Activated CD8-positive, alpha-beta T cell treated with anti-CD3 and anti-CD28 coated beads, Interleukin-2, amount 10 ng/mL, durations not matched to agents 7 days and 5 days (primary cell): ENCODE measurements around the gene ENTPD2. TPM values are rescaled to one million over a fixed set of nuclear protein-coding genes. Genes with fewer than 3 reads are reported as not detected.
"Not testable (repeated sequence)": the region's sequence is repeated elsewhere in the genome, so short reads cannot be mapped to it uniquely, and the experiment has no call there.

ENCODE experiments used
- ATAC-seq: fragments of 150-1000 bp; cut with Tn5 transposase; one replicate; pipeline ENCODE4 v1.10.0; 2021; ENCODE audit warnings: moderate library complexity
- CTCF ChIA-PET: fragments of 350-600 bp; sonication (Branson Sonifier 250); formaldehyde crosslinking; loops from one replicate; lab custom pipeline; 2021; ENCODE audit warnings: antibody characterized with exemption; lab: Charles Lee
- POLR2A ChIA-PET: fragments of 350-600 bp; sonication (Branson Sonifier 250); formaldehyde crosslinking; loops from one replicate; lab custom pipeline; 2021; ENCODE audit warnings: antibody characterized with exemption; lab: Charles Lee
- DNase-seq: peaks from one replicate; pipeline ENCODE4 v3.0.0-alpha.2; 2020
- H3K27ac Mint-ChIP-seq: one replicate; pipeline ENCODE4 v1.8.0; 2021; ENCODE audit warnings: mild to moderate bottlenecking, mixed read lengths
- H3K27me3 Mint-ChIP-seq: one replicate; pipeline ENCODE4 v1.8.0; 2021; ENCODE audit warnings: low read depth, mixed read lengths
- H3K36me3 Mint-ChIP-seq: one replicate; pipeline ENCODE4 v1.8.0; 2021; ENCODE audit warnings: low read depth, mixed read lengths
- H3K4me1 Mint-ChIP-seq: one replicate; pipeline ENCODE4 v1.8.0; 2021; ENCODE audit warnings: low read depth, mixed read lengths
- H3K4me3 Mint-ChIP-seq: one replicate; pipeline ENCODE4 v1.8.0; 2021; ENCODE audit warnings: mild to moderate bottlenecking, mixed read lengths
- H3K9me3 Mint-ChIP-seq: one replicate; pipeline ENCODE4 v1.8.0; 2022; ENCODE audit warnings: mixed read lengths; ENCODE audit not compliant: insufficient read depth
- total RNA-seq, 2 experiments: library from RNA; stranded (reverse); gene quantifications; one replicate each; pipeline ENCODE4 v1.2.3, GENCODE V29; 2021

ENTPD2 gene
- total RNA-seq, 2 experiments from 2014 or later: 0.34 TPM; not detected in 1

- DNase-seq: no peak
- POLR2A ChIA-PET: no interaction called here
- peaks cover 10% of the 10 kb centered on the region for H3K36me3 Mint-ChIP-seq
These were observed 9.6 kb upstream of the ENTPD2 start for GRCh38 chr9:137063311-137064026.

GRCh38 chr9:137062798-137063197 is 8.9 kb upstream of the ENTPD2 start:
- H3K4me1 Mint-ChIP-seq, DNase-seq, H3K9me3 Mint-ChIP-seq, H3K4me3 Mint-ChIP-seq, POLR2A ChIA-PET, H3K27ac Mint-ChIP-seq, H3K36me3 Mint-ChIP-seq, H3K27me3 Mint-ChIP-seq, ATAC-seq: not testable (repeated sequence)
- CTCF ChIA-PET: interaction anchor here (2.0 to 2.2 kb wide), 2 partner anchors 16 to 37 kb away, joined by 5 to 18 read pairs; partner anchors contain the start of gene NPDC1

More at GRCh38 chr9:137063311-137064026, 9.6 kb upstream of the ENTPD2 start:
- H3K27ac Mint-ChIP-seq: no peak overlapping the region
- no peak overlapping the region for H3K4me3 Mint-ChIP-seq
- H3K4me1 Mint-ChIP-seq: peaks cover 11% of the 10 kb centered on the region
- no peaks in the 10 kb centered on the region for H3K27me3 Mint-ChIP-seq
- ATAC-seq: no peak
- CTCF ChIA-PET: interaction anchor here (0.8 to 2.5 kb wide), 9 partner anchors 8 to 161 kb away, joined by 3 to 18 read pairs (median 5); partner anchors contain the start of genes NPDC1 and UAP1L1
- no peaks in the 10 kb centered on the region for H3K9me3 Mint-ChIP-seq

GRCh38 chr9:137062384-137062783 is 8.5 kb upstream of the ENTPD2 start:
- ATAC-seq: no peak
- H3K9me3 Mint-ChIP-seq: no peaks in the 10 kb centered on the region
- H3K4me1 Mint-ChIP-seq: peaks cover 3% of the 10 kb centered on the region
- H3K4me3 Mint-ChIP-seq: no peak overlapping the region
- no peak overlapping the region for H3K27ac Mint-ChIP-seq
- CTCF ChIA-PET: interaction anchor here (2.0 to 2.2 kb wide), 2 partner anchors 16 to 37 kb away, joined by 5 to 18 read pairs; partner anchors contain the start of gene NPDC1
- no peak for DNase-seq
- H3K27me3 Mint-ChIP-seq: no peaks in the 10 kb centered on the region
- POLR2A ChIA-PET: no interaction called here
- H3K36me3 Mint-ChIP-seq: peaks cover 6% of the 10 kb centered on the region

DNA sequence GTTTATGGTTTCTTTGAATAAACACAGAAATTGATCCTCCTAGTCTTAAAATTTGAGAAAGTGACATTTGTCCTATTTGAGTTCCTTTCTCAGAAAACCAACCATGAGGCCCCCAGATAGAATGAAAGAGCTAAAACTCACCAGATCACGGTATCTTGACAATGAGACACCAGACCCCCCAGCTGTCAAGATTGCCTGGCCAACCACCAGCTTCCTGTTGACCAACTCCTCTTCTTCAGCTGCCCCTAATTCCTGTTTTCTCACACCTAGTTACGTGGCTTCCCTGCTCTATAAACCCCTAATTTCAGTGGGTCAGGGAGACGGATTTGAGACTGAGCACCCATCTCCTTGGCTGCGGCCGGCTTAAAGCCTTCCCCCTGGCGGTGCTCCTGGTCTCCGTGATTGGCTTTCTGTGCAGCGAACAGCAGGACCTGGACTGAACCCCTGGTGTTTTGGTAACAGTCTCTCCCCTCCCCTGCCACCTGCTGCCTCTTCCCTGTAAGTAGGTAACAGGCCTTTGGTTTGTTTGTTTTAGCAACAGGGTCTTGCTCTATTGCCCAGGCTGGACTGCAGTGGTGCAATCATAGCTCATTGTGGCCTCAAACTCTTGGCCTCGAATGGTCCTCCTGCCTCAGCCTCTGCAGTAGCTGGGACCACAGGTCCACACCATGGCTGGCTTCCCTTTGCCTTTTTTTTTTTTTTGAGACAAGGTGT is 4.8 kb upstream of the ENTPD2 start:
- DNase-seq (no peak), ATAC-seq (no peak)
- Mint-ChIP-seq H3K4me3 (no peak overlapping the region), H3K27ac (no peak overlapping the region), H3K4me1 (no peaks in the 10 kb centered on the region), H3K36me3 (no peaks in the 10 kb centered on the region), H3K9me3 (no peaks in the 10 kb centered on the region), H3K27me3 (peaks cover 3% of the 10 kb centered on the region)
- POLR2A ChIA-PET: interaction anchor here (0.5 to 2.1 kb wide), 2 partner anchors 11 to 331 kb away, joined by 3 to 6 read pairs; no protein-coding TSS in a partner anchor
- CTCF ChIA-PET: interaction anchor here (0.6 to 6.0 kb wide), 6 partner anchors 9 to 178 kb away, joined by 3 to 31 read pairs (median 4); partner anchors contain the start of gene NPDC1

DNA sequence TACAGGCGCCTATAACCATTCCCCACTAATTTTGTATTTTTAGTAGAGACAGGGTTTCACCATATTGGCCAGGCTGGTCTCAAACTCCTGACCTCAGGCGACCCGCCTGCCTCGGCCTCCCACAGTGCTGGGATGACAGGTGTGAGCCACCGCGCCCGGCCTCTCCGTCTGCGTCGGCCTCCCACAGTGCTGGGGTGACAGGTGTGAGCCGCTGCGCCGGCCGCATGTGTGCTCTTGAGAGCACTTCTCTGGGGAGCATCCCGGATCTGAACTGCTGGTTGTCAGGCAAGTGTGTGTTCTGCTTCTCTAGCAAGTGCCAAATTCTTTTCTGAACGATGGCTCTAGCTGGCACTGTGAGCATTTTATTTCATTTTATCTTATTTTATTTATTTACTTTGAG is 3.7 kb upstream of the ENTPD2 start:
- no peak overlapping the region for H3K4me3 Mint-ChIP-seq
- POLR2A ChIA-PET: no interaction called here
- H3K27ac Mint-ChIP-seq: no peak overlapping the region
- no peaks in the 10 kb centered on the region for H3K9me3 Mint-ChIP-seq
- H3K36me3 Mint-ChIP-seq: no peaks in the 10 kb centered on the region
- CTCF ChIA-PET: interaction anchor here (6.0 kb wide), 1 partner anchor 10 kb away, joined by 31 read pairs; no protein-coding TSS in a partner anchor
- no peaks in the 10 kb centered on the region for H3K4me1 Mint-ChIP-seq
- DNase-seq (no peak), ATAC-seq (no peak)
- peaks cover 7% of the 10 kb centered on the region for H3K27me3 Mint-ChIP-seq

GRCh38 chr9:137056739-137057415 is 3.0 kb upstream of the ENTPD2 start:
- CTCF ChIA-PET: interaction anchor here (1.5 to 6.0 kb wide), 2 partner anchors 11 to 21 kb away, joined by 4 to 31 read pairs; no protein-coding TSS in a partner anchor
- no peaks in the 10 kb centered on the region for H3K36me3 Mint-ChIP-seq

DNA sequence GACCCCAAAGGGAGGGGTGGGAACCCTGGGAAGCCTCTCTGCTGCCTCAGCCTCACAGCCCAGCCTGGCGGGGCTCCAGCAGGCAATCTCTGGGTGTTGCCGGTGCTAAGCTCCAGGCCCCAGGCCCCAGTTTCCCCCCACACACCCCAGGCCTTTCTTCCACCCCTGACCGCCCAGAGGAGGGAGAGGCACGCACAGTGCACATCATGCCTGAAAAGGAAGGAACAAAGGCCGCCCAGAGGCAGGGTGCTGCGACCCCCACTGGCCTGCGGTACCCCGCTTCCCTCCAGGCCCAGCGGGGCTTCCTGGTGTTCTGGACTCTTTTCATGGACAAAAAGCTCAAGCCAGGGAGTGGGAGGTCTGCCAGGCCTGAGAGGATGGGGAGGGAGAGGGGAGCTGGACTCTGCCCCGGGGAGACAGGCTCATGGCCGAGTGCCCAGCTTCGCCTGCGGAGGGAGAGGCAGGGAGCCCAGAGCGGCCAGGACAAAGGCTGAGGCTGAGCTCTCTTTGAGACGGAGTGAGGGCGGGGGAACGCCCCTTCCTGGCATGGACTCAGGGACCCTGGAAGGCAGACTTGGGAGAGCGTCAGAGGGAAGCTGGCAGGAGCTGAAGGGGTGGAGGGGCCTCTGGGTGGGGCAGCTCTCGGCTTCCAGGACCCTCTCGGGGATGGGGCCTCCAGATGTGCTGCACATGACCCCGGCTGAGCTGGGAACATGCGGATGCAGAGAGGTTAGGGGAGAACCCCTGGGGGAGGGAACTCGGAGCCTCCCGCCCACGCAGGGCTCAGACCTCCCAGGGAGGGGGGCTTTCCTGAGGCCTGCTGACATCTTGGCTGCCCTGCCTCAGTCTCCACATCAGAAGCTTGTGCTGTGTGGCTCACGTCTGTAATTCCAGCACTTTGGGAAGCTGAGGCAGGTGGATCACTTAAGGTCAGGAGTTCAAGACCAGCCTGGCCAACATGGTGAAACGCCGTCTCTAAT is 1.8 kb upstream of the ENTPD2 start:
- DNase-seq (no peak), ATAC-seq (no peak)
- POLR2A ChIA-PET: no interaction called here
- no peaks in the 10 kb centered on the region for H3K9me3 Mint-ChIP-seq
- CTCF ChIA-PET: interaction anchor here (1.0 to 6.0 kb wide), 5 partner anchors 8 to 20 kb away, joined by 3 to 31 read pairs (median 4); partner anchors contain the start of gene NPDC1
- no peaks in the 10 kb centered on the region for H3K36me3 Mint-ChIP-seq
- no peak overlapping the region for H3K27ac Mint-ChIP-seq
- H3K4me3 Mint-ChIP-seq: no peak overlapping the region
- H3K27me3 Mint-ChIP-seq: peaks cover 13% of the 10 kb centered on the region
- H3K4me1 Mint-ChIP-seq: no peaks in the 10 kb centered on the region

More at GRCh38 chr9:137056739-137057415, 3.0 kb upstream of the ENTPD2 start:
- no peak for ATAC-seq
- Mint-ChIP-seq H3K27me3 (peaks cover 13% of the 10 kb centered on the region), H3K4me3 (no peak overlapping the region), H3K4me1 (no peaks in the 10 kb centered on the region), H3K9me3 (no peaks in the 10 kb centered on the region), H3K27ac (no peak overlapping the region)
- DNase-seq: no peak
- POLR2A ChIA-PET: no interaction called here

- Mint-ChIP-seq H3K9me3 (no peaks in the 10 kb centered on the region), H3K4me3 (no peak overlapping the region), H3K36me3 (no peaks in the 10 kb centered on the region), H3K4me1 (no peaks in the 10 kb centered on the region), H3K27ac (no peak overlapping the region), H3K27me3 (peaks cover 20% of the 10 kb centered on the region)
- ChIA-PET CTCF (interaction anchor here (1.2 to 6.0 kb wide), 3 partner anchors 8 to 13 kb away, joined by 3 to 31 read pairs (median 8); partner anchors contain the start of gene NPDC1), POLR2A (no interaction called here)
- DNase-seq: no peak
- ATAC-seq: no peak
These were observed 1.1 kb upstream of the ENTPD2 start for GRCh38 chr9:137054932-137055384.

DNA sequence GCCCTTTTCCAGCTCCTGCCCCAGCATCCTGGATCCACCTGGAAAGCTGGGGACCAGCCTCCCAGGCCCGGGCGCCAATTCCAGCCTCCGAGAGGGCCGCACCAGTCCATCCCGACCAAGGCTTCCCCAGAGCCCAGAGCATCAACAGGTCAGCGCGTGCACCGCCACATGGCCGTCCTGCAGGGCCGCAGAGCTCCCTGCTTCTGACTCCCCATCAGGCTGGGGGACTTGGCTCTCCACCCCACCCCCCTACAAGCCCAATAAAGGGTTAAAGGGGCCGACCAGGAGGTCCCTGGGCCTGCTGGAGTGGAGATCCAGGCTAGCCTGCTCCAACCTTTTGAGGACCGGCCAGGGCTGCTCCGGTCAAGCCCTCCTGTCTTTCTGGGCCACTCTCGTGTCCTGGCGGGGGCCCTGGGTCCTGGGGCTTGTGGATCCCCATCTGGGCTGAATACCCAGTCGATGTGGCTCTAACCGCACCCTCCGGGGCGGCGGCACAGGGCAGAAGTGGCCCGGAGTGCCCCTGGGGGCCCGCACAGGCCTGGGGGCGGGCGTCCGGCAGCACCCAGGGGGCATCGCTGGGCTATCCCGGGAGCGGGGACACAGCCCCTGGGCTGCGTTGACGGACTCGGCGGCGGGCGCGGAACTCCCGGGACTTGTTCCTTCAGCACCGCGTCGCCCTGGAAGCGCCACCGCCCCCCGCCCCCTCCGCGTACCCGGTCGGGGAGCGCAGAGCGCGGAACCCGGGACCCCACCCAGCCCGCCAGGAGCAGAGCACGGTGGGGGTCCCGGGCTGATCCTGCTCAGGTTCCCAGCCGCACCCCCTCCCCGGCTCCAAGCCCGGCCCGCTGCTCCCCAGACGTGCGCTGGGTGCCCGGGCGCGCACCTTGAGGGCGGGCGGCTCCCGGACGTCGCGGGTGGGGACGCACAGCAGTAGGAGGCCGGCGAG is 590 bp downstream of the ENTPD2 start:
- CTCF ChIA-PET: interaction anchor here (0.9 to 1.7 kb wide), 4 partner anchors 13 to 18 kb away, joined by 3 to 8 read pairs (median 4); partner anchors contain the start of gene SAPCD2
- Mint-ChIP-seq H3K9me3 (no peaks in the 10 kb centered on the region), H3K36me3 (no peaks in the 10 kb centered on the region), H3K27ac (no peak overlapping the region), H3K27me3 (peaks cover 27% of the 10 kb centered on the region), H3K4me1 (no peaks in the 10 kb centered on the region), H3K4me3 (no peak overlapping the region)
- no peak for DNase-seq
- ATAC-seq: no peak
- POLR2A ChIA-PET: no interaction called here
